ENCODE results near the gene RSPO3.

GRCh38 chr6:127121637-127121960 is 3.1 kb downstream of the RSPO3 start:
- TF ChIP-seq CTCF (conservative IDR thresholded peaks at IDR 0.05) (no peak), EZH2 (IDR thresholded peaks at IDR 0.05; ENCODE audit: low read depth) (no peak)
